Body of pancreas (tissue), 4 donors: ENCODE measurements around the gene FSD2.

Experiments used
- POLR2A ChIP-seq, 3 donors: fragments of 450-650 bp; IDR thresholded peaks; one replicate each; pipeline ENCODE4 v1.6.1; 2016; ENCODE audit warnings: antibody characterized with exemption in 3 of 3, mild to moderate bottlenecking in 2 of 3
- TF ChIP-seq, protein P1 (sequence below), 7 experiments: fragments of 450-650 bp in 4 of 7; fragments of 200-600 bp in 3 of 7; sonication (generic) in 3 of 7; IDR thresholded peaks; one replicate each; pipeline ENCODE4 v1.5.1; 2016 to 2019; ENCODE audit warnings: antibody characterized with exemption in 7 of 7

DNA sequence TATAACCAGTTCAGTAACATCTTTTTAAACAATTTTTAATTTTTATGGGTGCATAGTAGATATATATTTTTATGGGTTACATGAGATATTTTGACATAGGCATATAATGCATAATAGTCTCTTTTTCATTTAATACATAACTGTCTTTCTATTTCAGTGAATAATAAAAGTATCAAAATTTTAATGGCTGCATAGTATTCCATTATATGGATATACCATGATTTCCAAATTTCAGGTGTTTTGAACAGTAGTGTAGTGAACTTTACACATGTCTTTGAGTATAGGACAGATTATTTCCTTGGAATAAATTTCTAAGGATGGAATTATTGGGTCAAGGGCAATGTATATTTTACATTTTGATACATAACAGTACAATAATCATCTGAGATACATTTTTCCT is 14.3 kb upstream of the FSD2 start:
- TF ChIP-seq POLR2A (IDR thresholded peaks at IDR 0.05): no peak
- TF ChIP-seq, protein P1, sequence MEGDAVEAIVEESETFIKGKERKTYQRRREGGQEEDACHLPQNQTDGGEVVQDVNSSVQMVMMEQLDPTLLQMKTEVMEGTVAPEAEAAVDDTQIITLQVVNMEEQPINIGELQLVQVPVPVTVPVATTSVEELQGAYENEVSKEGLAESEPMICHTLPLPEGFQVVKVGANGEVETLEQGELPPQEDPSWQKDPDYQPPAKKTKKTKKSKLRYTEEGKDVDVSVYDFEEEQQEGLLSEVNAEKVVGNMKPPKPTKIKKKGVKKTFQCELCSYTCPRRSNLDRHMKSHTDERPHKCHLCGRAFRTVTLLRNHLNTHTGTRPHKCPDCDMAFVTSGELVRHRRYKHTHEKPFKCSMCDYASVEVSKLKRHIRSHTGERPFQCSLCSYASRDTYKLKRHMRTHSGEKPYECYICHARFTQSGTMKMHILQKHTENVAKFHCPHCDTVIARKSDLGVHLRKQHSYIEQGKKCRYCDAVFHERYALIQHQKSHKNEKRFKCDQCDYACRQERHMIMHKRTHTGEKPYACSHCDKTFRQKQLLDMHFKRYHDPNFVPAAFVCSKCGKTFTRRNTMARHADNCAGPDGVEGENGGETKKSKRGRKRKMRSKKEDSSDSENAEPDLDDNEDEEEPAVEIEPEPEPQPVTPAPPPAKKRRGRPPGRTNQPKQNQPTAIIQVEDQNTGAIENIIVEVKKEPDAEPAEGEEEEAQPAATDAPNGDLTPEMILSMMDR (IDR thresholded peaks at IDR 0.05): no peak
